Measurements from ENCODE around the gene MALT1. TPM values are rescaled to one million over a fixed set of nuclear protein-coding genes. Genes with fewer than 3 reads are reported as not detected.

Gene MALT1
- total and polyA plus RNA-seq, 9 of the 15 experiments (the other 6 are each of a cell fraction or from before 2014, with no cell fraction given): 0.14 to 1.6 (median 0.32) TPM

GRCh38 chr18:58674863-58675472 is 3.7 kb downstream of the MALT1 start (continued):
- no peak for TF ChIP-seq TOE1 (IDR thresholded peaks at IDR 0.05; ENCODE audit: borderline replicate concordance)
- TF ChIP-seq TOE1 (CRISPR knock-in tag; IDR thresholded peaks at IDR 0.05; ENCODE audit: borderline replicate concordance, low read depth): no peak
- TF ChIP-seq, protein P1, sequence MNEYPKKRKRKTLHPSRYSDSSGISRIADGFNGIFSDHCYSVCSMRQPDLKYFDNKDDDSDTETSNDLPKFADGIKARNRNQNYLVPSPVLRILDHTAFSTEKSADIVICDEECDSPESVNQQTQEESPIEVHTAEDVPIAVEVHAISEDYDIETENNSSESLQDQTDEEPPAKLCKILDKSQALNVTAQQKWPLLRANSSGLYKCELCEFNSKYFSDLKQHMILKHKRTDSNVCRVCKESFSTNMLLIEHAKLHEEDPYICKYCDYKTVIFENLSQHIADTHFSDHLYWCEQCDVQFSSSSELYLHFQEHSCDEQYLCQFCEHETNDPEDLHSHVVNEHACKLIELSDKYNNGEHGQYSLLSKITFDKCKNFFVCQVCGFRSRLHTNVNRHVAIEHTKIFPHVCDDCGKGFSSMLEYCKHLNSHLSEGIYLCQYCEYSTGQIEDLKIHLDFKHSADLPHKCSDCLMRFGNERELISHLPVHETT (CRISPR knock-in tag; conservative IDR thresholded peaks at IDR 0.05 in 1 of 2, IDR thresholded peaks at IDR 0.05 in 1 of 2): no peak
- TF ChIP-seq, protein P2, sequence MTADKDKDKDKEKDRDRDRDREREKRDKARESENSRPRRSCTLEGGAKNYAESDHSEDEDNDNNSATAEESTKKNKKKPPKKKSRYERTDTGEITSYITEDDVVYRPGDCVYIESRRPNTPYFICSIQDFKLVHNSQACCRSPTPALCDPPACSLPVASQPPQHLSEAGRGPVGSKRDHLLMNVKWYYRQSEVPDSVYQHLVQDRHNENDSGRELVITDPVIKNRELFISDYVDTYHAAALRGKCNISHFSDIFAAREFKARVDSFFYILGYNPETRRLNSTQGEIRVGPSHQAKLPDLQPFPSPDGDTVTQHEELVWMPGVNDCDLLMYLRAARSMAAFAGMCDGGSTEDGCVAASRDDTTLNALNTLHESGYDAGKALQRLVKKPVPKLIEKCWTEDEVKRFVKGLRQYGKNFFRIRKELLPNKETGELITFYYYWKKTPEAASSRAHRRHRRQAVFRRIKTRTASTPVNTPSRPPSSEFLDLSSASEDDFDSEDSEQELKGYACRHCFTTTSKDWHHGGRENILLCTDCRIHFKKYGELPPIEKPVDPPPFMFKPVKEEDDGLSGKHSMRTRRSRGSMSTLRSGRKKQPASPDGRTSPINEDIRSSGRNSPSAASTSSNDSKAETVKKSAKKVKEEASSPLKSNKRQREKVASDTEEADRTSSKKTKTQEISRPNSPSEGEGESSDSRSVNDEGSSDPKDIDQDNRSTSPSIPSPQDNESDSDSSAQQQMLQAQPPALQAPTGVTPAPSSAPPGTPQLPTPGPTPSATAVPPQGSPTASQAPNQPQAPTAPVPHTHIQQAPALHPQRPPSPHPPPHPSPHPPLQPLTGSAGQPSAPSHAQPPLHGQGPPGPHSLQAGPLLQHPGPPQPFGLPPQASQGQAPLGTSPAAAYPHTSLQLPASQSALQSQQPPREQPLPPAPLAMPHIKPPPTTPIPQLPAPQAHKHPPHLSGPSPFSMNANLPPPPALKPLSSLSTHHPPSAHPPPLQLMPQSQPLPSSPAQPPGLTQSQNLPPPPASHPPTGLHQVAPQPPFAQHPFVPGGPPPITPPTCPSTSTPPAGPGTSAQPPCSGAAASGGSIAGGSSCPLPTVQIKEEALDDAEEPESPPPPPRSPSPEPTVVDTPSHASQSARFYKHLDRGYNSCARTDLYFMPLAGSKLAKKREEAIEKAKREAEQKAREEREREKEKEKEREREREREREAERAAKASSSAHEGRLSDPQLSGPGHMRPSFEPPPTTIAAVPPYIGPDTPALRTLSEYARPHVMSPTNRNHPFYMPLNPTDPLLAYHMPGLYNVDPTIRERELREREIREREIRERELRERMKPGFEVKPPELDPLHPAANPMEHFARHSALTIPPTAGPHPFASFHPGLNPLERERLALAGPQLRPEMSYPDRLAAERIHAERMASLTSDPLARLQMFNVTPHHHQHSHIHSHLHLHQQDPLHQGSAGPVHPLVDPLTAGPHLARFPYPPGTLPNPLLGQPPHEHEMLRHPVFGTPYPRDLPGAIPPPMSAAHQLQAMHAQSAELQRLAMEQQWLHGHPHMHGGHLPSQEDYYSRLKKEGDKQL (CRISPR knock-in tag; IDR thresholded peaks at IDR 0.05; ENCODE audit: borderline replicate concordance): no peak

All from K562 (cell line).